ENCODE measurements around the gene CHEK2. TPM values are rescaled to one million over a fixed set of nuclear protein-coding genes. Genes with fewer than 3 reads are reported as not detected.

CHEK2 gene
- total and polyA plus RNA-seq, 10 donors, result 8.1 to 21.2 (median 12.2) TPM

- TF ChIP-seq CTCF (IDR thresholded peaks at IDR 0.05 in 8 of 11, conservative IDR thresholded peaks at IDR 0.05 in 3 of 11), result no peak
- DNase-seq, result no peak
- H3K36me3 ChIP-seq, result no peaks in the 10 kb centered on the region
- H3K27ac ChIP-seq, result no peak overlapping the region
- WGBS, 5 donors, result 70 to 96% (median 86%) methylated on average over 3 of the region's 3 CpGs
- H3K4me1 ChIP-seq, result no peaks in the 10 kb centered on the region
- H3K4me3 ChIP-seq, result no peak overlapping the region
- no peaks in the 10 kb centered on the region for H3K9me3 ChIP-seq
- H3K27me3 ChIP-seq (replicated peaks in 1 of 7), result peaks cover 0 to 19% (median 0%) of the 10 kb centered on the region in 7 donors
- intact Hi-C loops (cut with DNase I; ENCODE audit: low total_unique reads), result no loop called here
These were observed 83.2 kb downstream of the CHEK2 start for GRCh38 chr22:28658448-28658847.

DNA sequence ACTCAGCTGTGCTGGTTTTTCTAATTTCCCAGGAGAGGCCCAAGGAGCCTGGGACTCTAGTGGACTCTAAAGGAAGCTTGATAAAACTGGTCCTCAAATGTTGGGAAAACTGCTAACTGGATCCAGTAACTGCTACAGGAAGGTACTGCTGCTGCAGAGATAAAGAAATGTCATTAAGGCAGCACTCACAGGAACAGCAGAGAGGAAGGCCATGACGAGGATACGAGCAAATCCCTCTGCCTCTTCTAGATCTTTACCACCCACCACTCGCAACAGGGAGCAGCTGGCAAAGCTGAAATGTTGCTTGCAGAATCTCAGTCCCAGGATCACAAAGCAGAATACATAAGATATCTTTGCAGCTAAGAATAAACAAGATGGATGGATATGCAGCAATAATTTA lies 85.4 kb downstream of the CHEK2 start:
- 70 to 83% (median 76%) methylated on average over 3 of the region's 3 CpGs for WGBS, 5 donors
- intact Hi-C loops (cut with DNase I; ENCODE audit: low total_unique reads), result no loop called here
- peaks cover 0 to 15% (median 8%) of the 10 kb centered on the region in 8 donors for H3K9me3 ChIP-seq
- H3K27me3 ChIP-seq (replicated peaks in 1 of 7), result peaks cover 0 to 14% (median 0%) of the 10 kb centered on the region in 7 donors
- H3K27ac ChIP-seq, result no peak overlapping the region
- no peak overlapping the region for H3K4me3 ChIP-seq
- H3K36me3 ChIP-seq, result no peaks in the 10 kb centered on the region
- H3K4me1 ChIP-seq, result no peaks in the 10 kb centered on the region
- TF ChIP-seq CTCF (IDR thresholded peaks at IDR 0.05 in 8 of 11, conservative IDR thresholded peaks at IDR 0.05 in 3 of 11), result no peak
- TF ChIP-seq POLR2AphosphoS5 (IDR thresholded peaks at IDR 0.05), result no peak
- no peak for TF ChIP-seq POLR2A (IDR thresholded peaks at IDR 0.05)
- no peak for DNase-seq

DNA sequence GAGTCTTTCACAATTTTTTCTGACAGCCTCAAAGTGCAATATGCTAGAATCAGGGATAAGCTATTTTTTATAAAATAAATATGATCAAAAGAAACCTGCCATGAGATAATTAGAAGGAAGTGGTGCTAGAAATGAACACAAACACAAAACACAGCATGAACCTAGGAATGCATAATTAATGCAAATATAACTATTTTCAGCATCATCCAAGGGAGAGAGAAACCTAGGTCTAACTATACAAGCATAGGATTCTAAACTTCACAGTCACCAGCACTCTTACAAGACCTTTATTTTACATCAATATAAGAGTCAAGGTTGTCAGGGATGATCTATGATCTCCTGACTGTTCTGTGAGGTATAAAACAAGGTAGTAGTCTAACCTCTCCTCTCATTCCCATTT lies 91.2 kb downstream of the CHEK2 start:
- no peaks in the 10 kb centered on the region for H3K36me3 ChIP-seq
- H3K4me1 ChIP-seq, result no peaks in the 10 kb centered on the region
- no peak for DNase-seq
- H3K27me3 ChIP-seq (replicated peaks in 1 of 7), result peaks cover 0 to 4% (median 0%) of the 10 kb centered on the region in 7 donors
- H3K9me3 ChIP-seq, result peaks cover 0 to 15% (median 8%) of the 10 kb centered on the region in 8 donors
- intact Hi-C loops (cut with DNase I; ENCODE audit: low total_unique reads), result no loop called here
- H3K4me3 ChIP-seq, result no peak overlapping the region
- TF ChIP-seq POLR2A (IDR thresholded peaks at IDR 0.05) (no peak), POLR2AphosphoS5 (IDR thresholded peaks at IDR 0.05) (no peak), CTCF (IDR thresholded peaks at IDR 0.05 in 8 of 11, conservative IDR thresholded peaks at IDR 0.05 in 3 of 11) (no peak)
- H3K27ac ChIP-seq, result no peak overlapping the region

DNA sequence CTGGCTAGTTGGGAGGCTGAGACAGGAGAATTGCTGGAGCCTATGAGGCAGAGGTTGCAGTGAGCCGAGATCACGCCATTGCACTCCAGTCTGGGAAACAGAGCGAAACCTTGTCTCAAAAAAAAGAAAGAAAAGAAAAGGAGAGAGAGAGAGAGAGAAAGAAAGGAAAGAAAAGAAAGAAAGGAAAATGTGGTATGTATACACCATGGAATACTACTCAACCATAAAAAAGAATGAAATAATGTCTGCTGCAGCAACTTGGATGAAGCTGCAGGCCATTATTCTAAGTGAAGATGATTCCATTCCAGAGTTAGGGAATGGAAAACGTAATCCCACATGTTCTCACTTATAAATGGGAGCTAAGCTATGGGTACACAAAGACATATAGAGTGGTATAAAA lies 92.8 kb downstream of the CHEK2 start:
- no peak overlapping the region for H3K4me3 ChIP-seq
- WGBS, 5 donors, result 89 to 96% (median 94%) methylated on average over 4 of the region's 4 CpGs
- no peak for TF ChIP-seq POLR2A (IDR thresholded peaks at IDR 0.05)
- no peak for TF ChIP-seq CTCF (IDR thresholded peaks at IDR 0.05 in 8 of 11, conservative IDR thresholded peaks at IDR 0.05 in 3 of 11)
- no peak for TF ChIP-seq POLR2AphosphoS5 (IDR thresholded peaks at IDR 0.05)
- peaks cover 0 to 4% (median 0%) of the 10 kb centered on the region in 7 donors for H3K27me3 ChIP-seq (replicated peaks in 1 of 7)
- no peak overlapping the region for H3K27ac ChIP-seq
- no peak for DNase-seq
- H3K9me3 ChIP-seq, result peaks cover 0 to 15% (median 8%) of the 10 kb centered on the region in 8 donors
- H3K4me1 ChIP-seq, result no peaks in the 10 kb centered on the region
- no peaks in the 10 kb centered on the region for H3K36me3 ChIP-seq
- intact Hi-C loops (cut with DNase I; ENCODE audit: low total_unique reads), result no loop called here

All from spleen (tissue), 11 donors.